Hematopoietic multipotent progenitor cell treated with erythropoietin and hydrocortisone succinate and interleukin-3 and kit ligand, for 17 days (in vitro differentiated cells): Measurements from ENCODE around the gene SLC6A2.

Experiments used
- DNase-seq: peaks from one replicate; pipeline ENCODE4 v3.0.0-alpha.2; 2015; ENCODE audit warnings: low spot score

The SLC6A2 gene

GRCh38 chr16:55711959-55712876 lies 56.4 kb downstream of the SLC6A2 start:
- peak; percentile 19 for DNase-seq

GRCh38 chr16:55713103-55713502 lies 57.3 kb downstream of the SLC6A2 start:
- no peak for DNase-seq

GRCh38 chr16:55717326-55717725 lies 61.5 kb downstream of the SLC6A2 start:
- no peak for DNase-seq

GRCh38 chr16:55725055-55725777 lies 69.4 kb downstream of the SLC6A2 start:
- DNase-seq: no peak

GRCh38 chr16:55728797-55729196 lies 73.0 kb downstream of the SLC6A2 start:
- DNase-seq: no peak

- no peak for DNase-seq
Observed at GRCh38 chr16:55730115-55730514, 74.3 kb downstream of the SLC6A2 start.

GRCh38 chr16:55732496-55732895 lies 76.7 kb downstream of the SLC6A2 start:
- DNase-seq: no peak

- DNase-seq: no peak
Observed at GRCh38 chr16:55734665-55735064, 78.9 kb downstream of the SLC6A2 start.

- DNase-seq: no peak
Observed at GRCh38 chr16:55735120-55735781, 79.5 kb downstream of the SLC6A2 start.

GRCh38 chr16:55736671-55737070 lies 80.9 kb downstream of the SLC6A2 start:
- no peak for DNase-seq

- no peak for DNase-seq
Observed at GRCh38 chr16:55737318-55737717, 81.5 kb downstream of the SLC6A2 start.

- DNase-seq: no peak
Observed at GRCh38 chr16:55737966-55738365, 82.2 kb downstream of the SLC6A2 start.

GRCh38 chr16:55746081-55746480 lies 90.3 kb downstream of the SLC6A2 start:
- no peak for DNase-seq

GRCh38 chr16:55747785-55748184 lies 92.0 kb downstream of the SLC6A2 start:
- peak; percentile 2 for DNase-seq

GRCh38 chr16:55752465-55753144 lies 96.8 kb downstream of the SLC6A2 start:
- DNase-seq: peak; percentile 1

- peak; percentile 2 for DNase-seq
Observed at GRCh38 chr16:55753145-55753631, 97.4 kb downstream of the SLC6A2 start.
